Ectodermal cell (in vitro differentiated cells): ENCODE data around the gene POLA1.
"Not testable (repeated sequence)": the region's sequence is repeated elsewhere in the genome, so short reads cannot be mapped to it uniquely, and the experiment has no call there.

Experiments used
- H3K27ac ChIP-seq: 2 replicates; pipeline ENCODE4 v1.7.0; 2013; ENCODE audit warnings: mild to moderate bottlenecking, low read depth, low read length; ENCODE audit not compliant: insufficient read depth, poor library complexity, severe bottlenecking
- H3K27me3 ChIP-seq: 2 replicates; pipeline ENCODE4 v1.7.0; 2013; ENCODE audit warnings: mild to moderate bottlenecking, low read length; ENCODE audit not compliant: insufficient read depth, control insufficient read depth, poor library complexity, severe bottlenecking
- H3K36me3 ChIP-seq: one replicate; pipeline ENCODE4 v1.7.0; 2013; ENCODE audit warnings: low read length; ENCODE audit not compliant: control insufficient read depth, insufficient read depth
- H3K4me1 ChIP-seq: one replicate; pipeline ENCODE4 v1.7.0; 2013; ENCODE audit warnings: low read length; ENCODE audit not compliant: control insufficient read depth, insufficient read depth
- H3K4me3 ChIP-seq: 2 replicates; pipeline ENCODE4 v1.7.0; 2013; ENCODE audit warnings: low read depth, low read length, control low read depth; ENCODE audit not compliant: insufficient read depth
- H3K9me3 ChIP-seq: 2 replicates; pipeline ENCODE4 v1.7.0; 2013; ENCODE audit warnings: mild to moderate bottlenecking, low read length, moderate library complexity; ENCODE audit not compliant: control insufficient read depth
- WGBS, 2 experiments: methylation state at CpG; one replicate each; pipeline ENCODE4 v1.1.7; 2013; ENCODE audit warnings: missing lambda C conversion rate in 2 of 2; 5-methylcytosine and 5-hydroxymethylcytosine counted together

POLA1 gene

DNA sequence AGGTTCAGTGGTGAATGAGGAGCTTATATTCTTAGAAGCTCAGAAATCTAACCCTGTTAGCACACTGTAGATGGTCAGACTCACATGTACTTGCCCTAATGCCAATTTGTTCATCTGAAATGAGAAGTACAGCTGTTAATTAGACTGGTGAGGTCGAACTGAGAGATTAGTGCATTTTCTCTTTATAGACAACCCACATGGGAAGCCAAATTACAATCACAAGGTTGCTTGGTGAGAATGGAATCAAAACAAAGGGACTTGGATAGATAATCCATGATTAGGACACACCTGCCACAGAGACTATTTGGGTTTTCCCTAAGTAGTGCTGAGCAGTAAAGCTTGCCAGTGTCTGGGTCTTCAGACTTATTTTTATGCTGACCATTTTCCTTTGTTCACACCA lies 88.3 kb downstream of the POLA1 start:
- H3K9me3 ChIP-seq: no peaks in the 10 kb centered on the region
- no peak overlapping the region for H3K27ac ChIP-seq
- WGBS, 2 experiments: 100% methylated on average over 1 of the region's 1 CpG; no CpG with 5 or more reads in 1 of the 2 experiments
- H3K36me3 ChIP-seq: no peaks in the 10 kb centered on the region
- no peaks in the 10 kb centered on the region for H3K4me1 ChIP-seq
- no peaks in the 10 kb centered on the region for H3K27me3 ChIP-seq
- no peak overlapping the region for H3K4me3 ChIP-seq

DNA sequence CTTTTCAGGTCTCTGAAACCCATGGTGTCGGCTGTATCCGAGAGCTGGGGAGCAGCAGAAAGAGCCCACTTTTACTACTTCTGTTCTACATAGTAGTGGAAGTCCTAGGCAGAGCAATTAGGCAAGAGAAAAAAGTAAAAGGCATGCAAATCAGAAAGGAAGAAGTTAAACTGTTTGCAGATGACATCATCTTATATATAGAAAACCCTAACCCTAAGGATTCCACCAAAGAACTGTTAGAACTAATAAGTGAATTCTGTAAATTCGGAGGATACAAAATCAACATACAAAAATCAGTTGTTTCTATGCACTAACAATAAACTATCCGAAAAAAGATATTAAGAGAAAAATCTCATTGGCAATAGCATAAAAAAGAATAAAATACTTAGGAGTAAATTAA lies 95.3 kb downstream of the POLA1 start:
- no peaks in the 10 kb centered on the region for H3K4me1 ChIP-seq
- H3K4me3 ChIP-seq: no peak overlapping the region
- no peaks in the 10 kb centered on the region for H3K9me3 ChIP-seq
- H3K36me3 ChIP-seq: no peaks in the 10 kb centered on the region
- no peak overlapping the region for H3K27ac ChIP-seq
- no peaks in the 10 kb centered on the region for H3K27me3 ChIP-seq
- 86 to 100% methylated on average over 2 to 3 of the region's 4 CpGs for WGBS, 2 experiments

- no peak overlapping the region for H3K27ac ChIP-seq
- H3K27me3 ChIP-seq: no peaks in the 10 kb centered on the region
Observed at GRCh38 chrX:24790166-24790565, 96.4 kb downstream of the POLA1 start.

DNA sequence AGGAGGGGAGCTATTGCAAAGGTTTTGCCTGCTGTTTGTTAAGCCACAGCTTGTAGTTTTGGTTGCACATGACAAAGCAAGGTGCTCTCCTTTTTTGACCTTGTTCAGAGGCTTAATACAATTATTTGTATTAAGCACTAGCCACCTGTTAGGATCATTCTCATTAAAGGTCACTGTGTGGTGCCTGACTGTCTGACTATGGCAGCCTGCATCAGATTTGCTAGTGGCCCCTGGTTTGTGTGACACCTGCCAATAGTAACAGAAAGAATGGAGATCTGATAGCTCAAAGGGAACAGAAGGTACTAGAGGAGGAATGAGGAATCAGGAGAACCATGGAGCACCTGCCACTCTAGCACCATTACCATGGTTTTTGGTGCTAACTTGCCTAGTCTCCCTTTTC lies 102.5 kb downstream of the POLA1 start:
- H3K27ac ChIP-seq: no peak overlapping the region
- H3K36me3 ChIP-seq: no peaks in the 10 kb centered on the region

More at GRCh38 chrX:24790166-24790565, 96.4 kb downstream of the POLA1 start:
- Histone ChIP-seq H3K4me3 (no peak overlapping the region), H3K9me3 (no peaks in the 10 kb centered on the region), H3K36me3 (no peaks in the 10 kb centered on the region), H3K4me1 (no peaks in the 10 kb centered on the region)
- WGBS, 2 experiments: 75 to 86% methylated on average over 2 to 3 of the region's 3 CpGs

GRCh38 chrX:24799078-24799477 lies 105.4 kb downstream of the POLA1 start:
- H3K4me1 ChIP-seq: no peaks in the 10 kb centered on the region
- no peak overlapping the region for H3K4me3 ChIP-seq
- no peaks in the 10 kb centered on the region for H3K9me3 ChIP-seq
- no peak overlapping the region for H3K27ac ChIP-seq
- no peaks in the 10 kb centered on the region for H3K27me3 ChIP-seq
- 95% methylated on average over 4 of the region's 4 CpGs for WGBS, 2 experiments
- no peaks in the 10 kb centered on the region for H3K36me3 ChIP-seq

More for the DNA sequence above, 102.5 kb downstream of the POLA1 start:
- Histone ChIP-seq H3K27me3 (no peaks in the 10 kb centered on the region), H3K4me1 (no peaks in the 10 kb centered on the region), H3K9me3 (no peaks in the 10 kb centered on the region), H3K4me3 (no peak overlapping the region)

DNA sequence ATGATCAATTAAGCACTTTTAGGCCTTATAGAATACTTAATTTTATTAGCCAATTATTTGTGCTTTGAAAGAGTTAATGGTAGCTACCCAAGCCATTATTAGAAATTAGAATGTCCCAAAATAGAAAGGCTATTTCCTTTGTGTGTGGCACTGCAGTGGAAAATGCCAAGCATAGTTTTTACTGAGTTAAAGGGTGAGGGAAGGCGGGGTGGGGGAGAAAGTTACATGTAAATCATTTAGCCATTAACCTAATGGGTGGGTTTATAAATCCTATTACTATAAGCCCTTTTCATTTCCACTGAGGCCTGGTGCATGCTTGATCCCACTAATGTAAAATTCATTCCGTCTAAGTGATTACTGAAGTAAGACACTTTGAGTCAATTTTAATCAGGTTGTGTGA lies 105.8 kb downstream of the POLA1 start:
- WGBS, 2 experiments: 98 to 100% methylated on average over 1 to 2 of the region's 2 CpGs
- Histone ChIP-seq H3K4me1 (no peaks in the 10 kb centered on the region), H3K36me3 (no peaks in the 10 kb centered on the region), H3K27ac (no peak overlapping the region), H3K9me3 (no peaks in the 10 kb centered on the region), H3K27me3 (no peaks in the 10 kb centered on the region), H3K4me3 (no peak overlapping the region)

DNA sequence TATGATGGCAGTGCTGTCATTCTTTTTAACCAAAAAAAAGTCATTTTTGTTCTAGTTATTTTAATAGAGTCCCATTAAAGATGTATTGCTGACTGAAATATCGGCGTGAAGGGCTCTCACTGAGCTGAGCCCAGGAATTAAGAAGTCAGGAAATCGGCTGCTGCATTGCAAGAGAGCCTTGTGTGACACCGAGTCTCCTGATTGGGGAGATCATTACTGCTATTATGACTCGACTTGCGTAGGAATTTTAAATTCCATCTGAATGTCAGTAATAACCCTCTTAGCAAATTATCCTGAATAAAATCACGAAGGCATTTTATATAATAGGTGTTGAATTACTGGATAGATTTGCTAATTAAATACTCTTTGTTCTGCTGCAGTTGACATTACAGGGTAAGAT lies 111.5 kb downstream of the POLA1 start:
- no peak overlapping the region for H3K4me3 ChIP-seq
- H3K27ac ChIP-seq: no peak overlapping the region
- no peaks in the 10 kb centered on the region for H3K27me3 ChIP-seq
- no peaks in the 10 kb centered on the region for H3K36me3 ChIP-seq
- WGBS, 2 experiments: 93 to 95% methylated on average over 5 to 6 of the region's 7 CpGs
- H3K9me3 ChIP-seq: no peaks in the 10 kb centered on the region
- H3K4me1 ChIP-seq: no peaks in the 10 kb centered on the region

GRCh38 chrX:24819807-24820206 lies 126.1 kb downstream of the POLA1 start:
- H3K27me3 ChIP-seq, H3K27ac ChIP-seq, H3K4me1 ChIP-seq, H3K36me3 ChIP-seq, H3K4me3 ChIP-seq, H3K9me3 ChIP-seq: not testable (repeated sequence)
- WGBS, 2 experiments: 100% methylated on average over 1 of the region's 2 CpGs; no CpG with 5 or more reads in 1 of the 2 experiments

DNA sequence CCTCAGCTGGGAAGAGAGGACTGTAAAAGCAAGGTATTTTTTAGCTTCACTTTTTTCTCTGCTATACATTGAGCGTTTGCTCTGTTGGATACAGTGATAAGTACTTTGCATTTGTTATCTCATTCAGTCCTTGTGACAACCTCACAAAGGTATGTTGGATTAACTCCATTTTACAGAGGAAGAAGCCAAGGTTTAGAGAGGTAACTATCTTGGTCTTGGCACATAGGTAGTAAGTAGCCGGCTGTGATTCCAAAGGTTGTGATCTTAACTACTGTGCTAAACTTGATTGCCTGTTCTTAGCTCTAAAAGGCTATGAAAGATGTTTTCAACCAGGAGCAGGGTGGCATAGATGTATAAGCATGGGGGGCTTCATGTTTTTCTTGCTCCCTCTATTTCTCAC lies 134.4 kb downstream of the POLA1 start:
- Histone ChIP-seq H3K27ac (no peak overlapping the region), H3K36me3 (no peaks in the 10 kb centered on the region), H3K4me3 (no peak overlapping the region), H3K4me1 (no peaks in the 10 kb centered on the region), H3K27me3 (no peaks in the 10 kb centered on the region), H3K9me3 (no peaks in the 10 kb centered on the region)
- WGBS, 2 experiments: 84 to 98% methylated on average over 1 to 2 of the region's 2 CpGs

- WGBS, 2 experiments: 93 to 98% methylated on average over 2 of the region's 2 CpGs
- no peak overlapping the region for H3K4me3 ChIP-seq
- H3K9me3 ChIP-seq: no peaks in the 10 kb centered on the region
- H3K27me3 ChIP-seq: no peaks in the 10 kb centered on the region
- no peak overlapping the region for H3K27ac ChIP-seq
- no peaks in the 10 kb centered on the region for H3K36me3 ChIP-seq
- H3K4me1 ChIP-seq: no peaks in the 10 kb centered on the region
Observed at GRCh38 chrX:24828600-24828999, 134.9 kb downstream of the POLA1 start.

GRCh38 chrX:24833695-24834094 lies 140.0 kb downstream of the POLA1 start:
- WGBS, 2 experiments: 95 to 97% methylated on average over 2 to 5 of the region's 5 CpGs
- no peak overlapping the region for H3K4me3 ChIP-seq
- H3K4me1 ChIP-seq: no peaks in the 10 kb centered on the region
- H3K36me3 ChIP-seq: no peaks in the 10 kb centered on the region
- no peaks in the 10 kb centered on the region for H3K27me3 ChIP-seq
- H3K27ac ChIP-seq: no peak overlapping the region
- no peaks in the 10 kb centered on the region for H3K9me3 ChIP-seq
